Measurements from ENCODE around the gene KHK.
A peak's percentile ranks its signal among the peaks of the same experiment; 100 is the strongest.
"Not testable (repeated sequence)": the region's sequence is repeated elsewhere in the genome, so short reads cannot be mapped to it uniquely, and the experiment has no call there.

The KHK gene

GRCh38 chr2:27099334-27099955, 12.9 kb downstream of the KHK start:
- no peak for DNase-seq

GRCh38 chr2:27100036-27100435, 13.5 kb downstream of the KHK start:
- no peak for DNase-seq

- DNase-seq = no peak
These were observed 15.8 kb downstream of the KHK start for GRCh38 chr2:27102329-27102728.

GRCh38 chr2:27105981-27106380, 19.4 kb downstream of the KHK start:
- DNase-seq = no peak

- DNase-seq = peak; percentile 40
These were observed 21.6 kb downstream of the KHK start for GRCh38 chr2:27108221-27108620.

GRCh38 chr2:27109083-27109482, 22.5 kb downstream of the KHK start:
- no peak for DNase-seq

- not testable (repeated sequence) for DNase-seq
These were observed 24.2 kb downstream of the KHK start for GRCh38 chr2:27110603-27111352.

- DNase-seq = not testable (repeated sequence)
These were observed 25.0 kb downstream of the KHK start for GRCh38 chr2:27111392-27112078.

GRCh38 chr2:27115519-27115918, 28.9 kb downstream of the KHK start:
- DNase-seq = no peak

GRCh38 chr2:27117995-27118524, 31.5 kb downstream of the KHK start:
- DNase-seq = no peak

- DNase-seq = peak; percentile 58
These were observed 32.2 kb downstream of the KHK start, which contains the start of gene CGREF1 for GRCh38 chr2:27118525-27119329. Gene CGREF1 (minus strand): TSS chr2:27119128. CDS start chr2:27104366, 14,762 bp downstream.

- not testable (repeated sequence) for DNase-seq
These were observed 32.7 kb downstream of the KHK start for GRCh38 chr2:27119330-27119670.

- no peak for DNase-seq
These were observed 35.3 kb downstream of the KHK start for GRCh38 chr2:27121906-27122305.

GRCh38 chr2:27122791-27123190, 36.2 kb downstream of the KHK start:
- no peak for DNase-seq

- DNase-seq = peak; percentile 70
These were observed 37.0 kb downstream of the KHK start, which contains the start of gene ABHD1 for GRCh38 chr2:27123302-27124150. Gene ABHD1 (plus strand): TSS chr2:27123815. CDS start chr2:27123949, 134 bp downstream.

GRCh38 chr2:27125104-27125503, 38.5 kb downstream of the KHK start:
- DNase-seq = no peak

GRCh38 chr2:27126252-27126710, 39.7 kb downstream of the KHK start:
- no peak for DNase-seq

GRCh38 chr2:27127883-27128667, 41.5 kb downstream of the KHK start:
- DNase-seq = no peak

- DNase-seq = peak; percentile 64
These were observed 42.3 kb downstream of the KHK start for GRCh38 chr2:27128668-27129571.

- no peak for DNase-seq
These were observed 43.8 kb downstream of the KHK start for GRCh38 chr2:27130396-27130795.

Measured in hematopoietic multipotent progenitor cell treated with erythropoietin and hydrocortisone succinate and interleukin-3 and kit ligand, for 4 days (in vitro differentiated cells).